ENCODE results near the gene MTCL1.

The MTCL1 gene

GRCh38 chr18:8801263-8801901 lies 96.0 kb downstream of the MTCL1 start:
- Histone ChIP-seq H3K9me3 (ENCODE audit: low read length) (no peaks in the 10 kb centered on the region), H3K36me3 (ENCODE audit: insufficient read depth, low read length) (peaks cover 74% of the 10 kb centered on the region), H3K79me2 (ENCODE audit: insufficient read depth, low read length) (no peaks in the 10 kb centered on the region), H3F3A (ENCODE audit: insufficient read depth, low read length) (no peaks in the 10 kb centered on the region), H2AFZ (ENCODE audit: low read length) (no peak overlapping the region), H4K20me1 (ENCODE audit: insufficient read depth, low read length) (no peaks in the 10 kb centered on the region), H3K27me3 (ENCODE audit: insufficient read depth, low read length) (no peaks in the 10 kb centered on the region), H3K9me2 (ENCODE audit: low read depth, low read length) (no peaks in the 10 kb centered on the region), H3K4me2 (ENCODE audit: low read length) (no peak overlapping the region), H3K4me1 (ENCODE audit: insufficient read depth, low read length, severe bottlenecking) (no peaks in the 10 kb centered on the region), H3K9ac (ENCODE audit: low read length) (no peak overlapping the region), H3K4me3 (ENCODE audit: low read depth, low read length, poor library complexity, severe bottlenecking) (no peak overlapping the region), H3K27ac (ENCODE audit: low read depth, low read length, poor library complexity, severe bottlenecking) (no peak overlapping the region)
- TF ChIP-seq EZH2 (IDR thresholded peaks at IDR 0.05; ENCODE audit: borderline replicate concordance, low read length) (no peak), CTCF (IDR thresholded peaks at IDR 0.05; ENCODE audit: low read length) (no peak)

GRCh38 chr18:8802017-8802672 lies 96.8 kb downstream of the MTCL1 start:
- Histone ChIP-seq H3K79me2 (ENCODE audit: insufficient read depth, low read length) (no peaks in the 10 kb centered on the region), H4K20me1 (ENCODE audit: insufficient read depth, low read length) (no peaks in the 10 kb centered on the region), H3F3A (ENCODE audit: insufficient read depth, low read length) (no peaks in the 10 kb centered on the region), H2AFZ (ENCODE audit: low read length) (no peak overlapping the region), H3K4me3 (ENCODE audit: low read depth, low read length, poor library complexity, severe bottlenecking) (no peak overlapping the region), H3K9me2 (ENCODE audit: low read depth, low read length) (no peaks in the 10 kb centered on the region), H3K9me3 (ENCODE audit: low read length) (no peaks in the 10 kb centered on the region), H3K27ac (ENCODE audit: low read depth, low read length, poor library complexity, severe bottlenecking) (no peak overlapping the region), H3K36me3 (ENCODE audit: insufficient read depth, low read length) (peaks cover 73% of the 10 kb centered on the region), H3K4me2 (ENCODE audit: low read length) (no peak overlapping the region), H3K4me1 (ENCODE audit: insufficient read depth, low read length, severe bottlenecking) (no peaks in the 10 kb centered on the region), H3K27me3 (ENCODE audit: insufficient read depth, low read length) (no peaks in the 10 kb centered on the region), H3K9ac (ENCODE audit: low read length) (no peak overlapping the region)
- TF ChIP-seq CTCF (IDR thresholded peaks at IDR 0.05; ENCODE audit: low read length) (no peak), EZH2 (IDR thresholded peaks at IDR 0.05; ENCODE audit: borderline replicate concordance, low read length) (no peak)

GRCh38 chr18:8803063-8803795 lies 97.9 kb downstream of the MTCL1 start:
- Histone ChIP-seq H3K4me2 (ENCODE audit: low read length) (no peak overlapping the region), H3K9ac (ENCODE audit: low read length) (no peak overlapping the region), H3K79me2 (ENCODE audit: insufficient read depth, low read length) (no peaks in the 10 kb centered on the region), H3K27me3 (ENCODE audit: insufficient read depth, low read length) (no peaks in the 10 kb centered on the region), H2AFZ (ENCODE audit: low read length) (no peak overlapping the region), H4K20me1 (ENCODE audit: insufficient read depth, low read length) (no peaks in the 10 kb centered on the region), H3K4me3 (ENCODE audit: low read depth, low read length, poor library complexity, severe bottlenecking) (no peak overlapping the region), H3K27ac (ENCODE audit: low read depth, low read length, poor library complexity, severe bottlenecking) (no peak overlapping the region), H3K9me2 (ENCODE audit: low read depth, low read length) (no peaks in the 10 kb centered on the region), H3F3A (ENCODE audit: insufficient read depth, low read length) (no peaks in the 10 kb centered on the region), H3K9me3 (ENCODE audit: low read length) (no peaks in the 10 kb centered on the region), H3K4me1 (ENCODE audit: insufficient read depth, low read length, severe bottlenecking) (no peaks in the 10 kb centered on the region), H3K36me3 (ENCODE audit: insufficient read depth, low read length) (peaks cover 68% of the 10 kb centered on the region)
- no peak for TF ChIP-seq CTCF (IDR thresholded peaks at IDR 0.05; ENCODE audit: low read length)
- TF ChIP-seq EZH2 (IDR thresholded peaks at IDR 0.05; ENCODE audit: borderline replicate concordance, low read length): no peak
